ENCODE results near the gene VRK1.
"Not testable (repeated sequence)": the region's sequence is repeated elsewhere in the genome, so short reads cannot be mapped to it uniquely, and the experiment has no call there.

The VRK1 gene

GRCh38 chr14:96883974-96884373 lies 86.8 kb downstream of the VRK1 start:
- DNase-seq (ENCODE audit: low read depth in 2 of 2), result not testable (repeated sequence)

DNA sequence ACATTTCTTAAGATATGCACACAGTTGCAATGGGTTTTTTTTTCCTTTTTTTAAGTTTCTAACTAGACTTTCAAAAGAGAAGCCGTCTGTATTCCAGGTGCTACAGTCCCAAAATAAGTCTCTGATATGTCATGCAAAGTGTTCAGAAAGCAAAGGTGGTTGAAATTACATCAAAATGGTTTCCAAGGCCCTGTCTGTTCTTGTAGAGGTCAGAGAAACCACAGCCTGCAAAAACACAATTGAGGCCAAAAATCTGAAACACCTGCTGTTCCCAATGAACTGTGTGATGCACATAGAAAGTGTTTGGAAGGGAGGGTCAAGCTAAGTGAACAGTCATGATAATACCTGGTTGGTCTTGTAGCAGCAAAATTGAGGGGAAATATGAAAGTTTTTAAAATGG lies 91.0 kb downstream of the VRK1 start:
- DNase-seq (ENCODE audit: low read depth in 2 of 2), result no peak

- DNase-seq (ENCODE audit: low read depth in 2 of 2), result no peak
These were observed 91.4 kb downstream of the VRK1 start for GRCh38 chr14:96888593-96888992.

- DNase-seq (ENCODE audit: low read depth in 2 of 2), result no peak
These were observed 91.9 kb downstream of the VRK1 start for GRCh38 chr14:96889091-96889490.

DNA sequence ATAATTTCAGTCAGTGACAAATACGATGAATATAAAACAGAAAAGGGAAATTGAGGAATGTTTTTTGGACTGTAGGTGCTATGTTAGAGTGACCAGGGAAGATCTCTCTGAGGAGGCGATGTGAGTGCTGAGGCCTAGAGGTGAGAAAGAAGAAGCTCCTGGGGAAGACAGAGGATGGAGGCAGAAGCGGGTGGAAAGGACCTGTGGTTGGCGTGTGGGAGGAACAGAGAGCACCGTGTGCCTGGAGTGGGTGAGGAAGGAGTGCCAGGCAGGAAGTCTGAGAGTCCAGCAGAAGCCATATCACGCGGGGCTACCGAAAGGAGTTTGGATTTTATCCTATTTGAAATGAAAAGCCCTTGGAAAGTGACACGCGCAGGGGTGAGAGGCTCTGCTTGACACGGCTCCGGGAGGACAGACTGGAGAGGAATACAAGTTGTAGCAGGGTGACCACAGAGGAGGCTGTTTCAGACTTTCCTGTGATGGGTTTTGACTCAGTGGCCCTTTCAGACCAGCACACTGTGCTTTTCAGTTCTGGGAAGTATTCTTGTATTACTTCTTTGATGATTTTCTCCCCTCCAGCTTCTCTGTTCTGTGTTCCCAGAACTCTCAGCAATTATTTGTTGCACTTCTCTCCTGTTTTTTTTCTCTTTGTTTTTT lies 96.9 kb downstream of the VRK1 start:
- DNase-seq (ENCODE audit: low read depth in 2 of 2), result no peak

DNA sequence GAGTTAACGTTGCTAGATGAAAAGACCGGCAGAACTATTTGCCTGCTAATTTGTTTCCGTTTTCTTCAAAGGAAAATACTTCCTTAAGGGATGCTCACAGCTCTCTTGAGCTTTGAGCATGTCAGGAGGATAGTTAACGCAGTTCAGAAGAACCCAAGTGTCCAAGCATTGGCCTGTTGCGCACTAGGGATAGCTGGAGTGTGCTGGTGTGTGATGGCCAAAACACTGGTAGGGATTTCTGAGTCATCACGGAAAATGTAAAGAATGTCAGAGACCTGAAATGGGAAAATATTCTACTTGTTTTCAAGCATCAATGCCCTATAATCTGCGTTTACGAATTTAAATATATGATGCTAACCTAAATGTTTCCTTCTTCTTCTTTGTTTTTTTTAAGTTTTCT lies 97.8 kb downstream of the VRK1 start:
- no peak for DNase-seq (ENCODE audit: low read depth in 2 of 2)

DNA sequence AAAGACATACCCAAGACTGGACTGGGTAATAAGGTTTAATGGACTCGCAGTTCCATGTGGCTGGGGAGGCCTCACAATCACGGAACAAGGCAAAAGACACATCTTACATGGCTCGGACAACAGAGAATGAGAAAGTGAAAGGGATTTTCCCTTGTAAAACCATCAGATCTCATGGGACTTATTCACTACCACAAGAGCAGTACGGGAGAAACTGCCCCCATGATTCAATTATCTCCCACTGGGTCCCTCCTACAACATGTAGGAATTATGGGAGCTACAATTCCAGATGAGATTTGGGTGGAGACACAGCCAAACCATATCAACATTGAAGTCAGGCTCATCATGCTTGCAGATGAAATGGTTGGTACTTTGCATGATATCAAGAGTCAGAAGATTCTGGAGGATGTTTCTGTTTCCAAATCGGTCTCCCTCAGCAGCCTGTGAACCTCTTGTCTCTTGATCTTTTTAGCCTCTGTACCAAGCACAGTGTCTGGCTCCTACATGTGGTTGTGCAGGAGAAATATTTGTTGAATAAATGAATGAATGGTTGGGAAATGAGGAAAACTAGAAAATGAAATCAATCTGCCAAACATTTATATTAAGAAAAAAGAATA lies 98.6 kb downstream of the VRK1 start:
- no peak for DNase-seq (ENCODE audit: low read depth in 2 of 2)

GRCh38 chr14:96897184-96897583 lies 100.0 kb downstream of the VRK1 start:
- DNase-seq (ENCODE audit: low read depth in 2 of 2), result no peak

- DNase-seq (ENCODE audit: low read depth in 2 of 2), result no peak
These were observed 104.0 kb downstream of the VRK1 start for GRCh38 chr14:96901227-96901626.

- no peak for DNase-seq (ENCODE audit: low read depth in 2 of 2)
These were observed 104.8 kb downstream of the VRK1 start for GRCh38 chr14:96902004-96902403.

GRCh38 chr14:96903444-96904023 lies 106.4 kb downstream of the VRK1 start:
- DNase-seq (ENCODE audit: low read depth in 2 of 2), result no peak

DNA sequence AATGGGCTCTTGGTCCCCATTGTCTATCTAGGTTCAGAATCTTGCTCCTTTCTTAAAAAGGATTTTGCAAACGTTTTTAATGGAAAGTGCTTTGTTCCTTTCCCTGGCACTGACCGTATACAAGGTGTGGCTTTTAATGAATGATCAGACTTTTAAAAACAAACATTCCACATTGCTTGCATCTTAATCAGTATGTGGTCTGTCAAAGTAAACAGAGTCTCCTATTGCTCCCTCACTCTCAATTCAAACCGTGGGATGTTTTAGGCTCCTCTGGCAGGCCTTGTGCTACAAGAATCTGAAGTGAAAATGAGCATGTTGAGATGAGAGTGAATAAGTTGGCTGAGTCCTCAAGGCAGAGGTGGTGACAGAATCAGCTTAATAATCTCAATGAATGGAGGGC lies 107.0 kb downstream of the VRK1 start:
- no peak for DNase-seq (ENCODE audit: low read depth in 2 of 2)

GRCh38 chr14:96905065-96905464 lies 107.9 kb downstream of the VRK1 start:
- no peak for DNase-seq (ENCODE audit: low read depth in 2 of 2)

DNA sequence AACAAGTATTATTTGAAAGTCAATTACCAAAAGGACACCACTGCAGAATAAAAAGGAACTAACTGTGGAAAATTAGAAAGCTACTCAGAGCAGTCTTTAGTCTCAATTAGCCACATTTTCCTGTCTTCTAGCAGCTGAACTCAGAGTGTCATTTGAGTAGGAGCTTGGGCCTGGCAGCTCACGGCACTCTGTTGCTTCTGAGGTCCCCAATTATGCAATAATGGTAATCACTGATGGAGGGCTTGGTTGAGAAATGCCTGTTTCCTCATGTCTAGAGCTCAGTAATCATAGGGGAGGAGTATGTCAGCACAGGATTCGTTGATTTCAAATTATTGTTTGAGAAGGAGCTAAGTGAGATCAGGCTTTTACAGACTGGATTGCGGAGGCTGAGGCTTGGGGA lies 108.6 kb downstream of the VRK1 start:
- DNase-seq (ENCODE audit: low read depth in 2 of 2), result no peak

DNA sequence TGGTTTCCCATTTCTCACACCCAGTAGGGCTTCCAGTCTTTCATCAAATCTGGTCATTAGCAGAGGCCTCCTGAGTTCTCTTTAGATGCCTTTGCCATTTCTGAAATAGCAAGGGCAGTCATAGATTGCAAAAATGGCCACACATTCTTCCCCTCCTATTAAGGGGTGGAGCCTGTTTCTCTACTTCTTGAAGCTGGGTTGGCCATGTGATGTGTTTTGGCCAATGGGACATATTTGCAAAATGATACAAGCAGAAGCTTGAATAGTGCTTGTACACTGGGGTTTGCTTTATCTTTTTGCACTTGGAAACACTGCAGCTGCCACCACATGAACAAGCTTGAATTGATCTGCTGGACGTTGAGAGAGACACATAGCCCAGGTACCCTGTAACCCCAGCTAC lies 109.3 kb downstream of the VRK1 start:
- DNase-seq (ENCODE audit: low read depth in 2 of 2), result no peak

DNA sequence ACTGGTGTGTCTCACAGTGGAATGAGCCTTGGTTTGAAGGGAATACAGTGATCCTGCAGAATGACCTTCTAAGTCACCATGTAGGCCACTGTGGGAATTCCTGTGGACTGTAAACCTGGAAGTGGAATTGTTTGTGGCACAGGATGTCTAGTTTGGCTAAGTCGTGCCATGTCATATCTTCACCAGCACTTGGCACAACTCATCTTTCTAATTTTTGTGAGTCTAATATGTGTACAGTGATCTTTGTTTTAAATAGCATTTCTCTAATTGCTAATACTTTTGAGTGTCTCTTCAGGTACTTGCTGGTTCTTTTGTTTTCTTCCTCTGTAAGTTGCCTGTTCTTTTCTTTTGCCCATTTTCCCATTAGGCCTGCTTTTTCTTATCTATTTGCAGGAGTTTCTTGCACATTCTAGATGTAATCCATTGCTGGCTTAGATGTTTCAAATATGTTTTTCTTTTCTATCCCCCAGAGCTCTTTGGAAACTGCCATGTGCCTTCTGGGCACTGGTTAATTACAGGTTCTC lies 112.7 kb downstream of the VRK1 start:
- DNase-seq (ENCODE audit: low read depth in 2 of 2), result no peak

DNA sequence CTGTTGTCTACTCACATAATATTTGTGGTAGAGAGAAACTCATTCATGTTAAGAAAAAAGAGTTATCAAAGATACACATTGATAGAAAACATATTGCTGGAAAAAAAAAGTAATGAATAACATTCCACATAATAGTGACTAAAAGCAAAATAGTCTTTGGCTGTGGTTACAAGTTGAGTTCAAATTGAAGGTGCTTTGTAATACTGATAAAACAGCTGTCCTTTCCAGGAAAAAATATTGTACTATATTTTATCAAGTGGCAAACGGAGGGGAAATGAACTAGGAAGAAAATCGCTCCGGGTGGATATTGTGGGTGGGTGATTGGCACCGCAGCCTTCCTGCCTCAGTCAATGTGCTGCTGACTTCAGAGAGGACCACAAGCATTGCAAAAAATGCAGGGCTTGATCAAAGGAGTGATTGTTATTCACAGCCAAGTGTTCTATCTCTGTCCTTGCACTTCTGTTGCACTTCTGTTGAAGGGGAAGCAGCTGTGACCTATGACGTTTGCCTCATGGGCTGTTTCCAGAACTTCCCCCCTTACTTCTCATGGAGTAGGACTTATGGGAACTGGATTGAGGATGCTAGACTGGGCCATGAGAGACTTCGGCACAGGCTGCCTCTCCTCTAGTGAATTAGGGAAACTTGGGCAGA lies 114.4 kb downstream of the VRK1 start:
- DNase-seq (ENCODE audit: low read depth in 2 of 2), result no peak

DNA sequence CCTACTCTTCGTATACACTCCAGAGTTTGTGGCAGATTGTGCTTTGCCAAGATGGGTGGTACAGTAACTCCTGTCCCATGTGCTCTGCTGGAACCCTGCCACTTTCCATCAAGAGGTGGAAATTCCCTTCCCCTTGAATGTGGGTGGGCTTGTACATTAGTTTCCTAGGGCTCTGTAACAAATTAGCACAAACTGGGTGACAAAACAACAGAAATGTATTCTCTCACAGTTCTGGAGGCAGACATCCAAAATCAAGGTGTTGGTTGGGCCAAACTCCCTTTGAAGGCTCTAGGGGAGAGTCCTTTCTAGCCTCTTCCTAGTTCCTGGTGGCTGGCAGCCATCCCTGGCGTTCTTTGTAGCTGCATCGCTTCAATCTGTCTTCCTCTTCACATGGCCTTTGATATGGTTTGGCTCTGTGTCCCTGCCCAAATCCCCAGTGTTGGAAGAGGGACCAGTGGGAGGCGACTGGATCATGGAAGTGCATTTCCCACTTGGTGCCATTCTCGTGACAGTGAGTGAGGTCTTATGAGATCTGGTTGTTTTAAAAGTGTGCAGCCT lies 117.5 kb downstream of the VRK1 start:
- no peak for DNase-seq (ENCODE audit: low read depth in 2 of 2)

DNA sequence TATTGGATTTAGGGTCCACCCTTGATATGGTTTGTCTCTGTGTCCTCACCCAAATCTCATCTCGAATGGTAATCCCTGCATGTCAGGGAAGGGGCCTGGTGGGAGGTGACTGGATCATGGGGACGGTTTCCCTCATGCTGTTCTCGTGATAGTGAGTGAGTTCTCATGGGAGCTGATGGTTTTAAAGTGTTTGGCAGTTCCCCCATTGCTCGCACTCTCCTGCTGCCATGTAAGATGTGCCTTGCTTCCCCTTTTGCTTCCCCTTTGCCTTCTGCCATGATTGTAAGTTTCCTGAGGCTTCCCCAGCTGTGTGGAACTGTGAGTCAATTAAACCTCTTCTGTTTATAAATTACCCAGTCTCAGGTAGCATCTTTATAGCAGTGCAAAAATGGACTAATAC lies 118.3 kb downstream of the VRK1 start:
- DNase-seq (ENCODE audit: low read depth in 2 of 2), result no peak

DNA sequence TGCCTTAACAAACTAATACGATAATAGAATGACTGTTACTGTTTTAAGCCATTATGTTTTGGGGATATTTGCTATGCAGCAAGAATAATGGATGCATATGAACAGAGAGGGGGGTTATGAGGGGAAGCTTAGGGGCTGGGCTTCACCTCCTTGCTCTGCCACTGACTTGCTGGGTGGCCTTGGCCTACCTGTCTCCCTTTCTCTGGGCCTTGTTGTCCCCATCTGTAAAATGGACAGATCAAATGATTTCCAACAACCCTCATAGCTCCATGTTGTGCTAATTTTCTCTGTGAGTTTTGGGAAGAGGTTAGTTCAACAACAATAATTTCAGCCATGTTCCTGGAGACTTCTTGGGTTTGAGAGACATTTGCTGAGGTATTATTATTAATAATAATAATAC lies 119.6 kb downstream of the VRK1 start:
- no peak for DNase-seq (ENCODE audit: low read depth in 2 of 2)

- no peak for DNase-seq (ENCODE audit: low read depth in 2 of 2)
These were observed 120.3 kb downstream of the VRK1 start for GRCh38 chr14:96917442-96917963.

DNA sequence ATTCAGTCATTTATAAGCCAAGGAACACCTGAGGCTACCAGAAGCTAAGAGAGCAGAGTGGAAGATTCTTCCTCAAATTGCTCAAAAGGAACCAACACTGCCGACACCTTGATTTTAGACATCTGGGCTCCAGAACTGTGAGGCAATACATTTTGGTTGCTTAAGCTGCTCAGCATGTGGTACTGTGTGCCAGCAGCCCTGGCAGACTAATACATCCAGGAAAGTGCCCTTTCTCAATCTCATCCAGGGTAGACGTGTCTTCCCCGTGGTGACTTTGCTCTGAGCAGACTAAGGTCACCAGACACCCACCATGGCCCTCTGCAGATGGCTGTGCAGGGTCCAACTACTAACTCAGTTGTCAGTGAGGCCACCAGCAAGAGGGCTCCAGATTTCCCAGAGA lies 122.8 kb downstream of the VRK1 start:
- DNase-seq (ENCODE audit: low read depth in 2 of 2), result no peak
